Stomach (tissue), 19 donors: Measurements from ENCODE around the gene CGREF1. TPM values are rescaled to one million over a fixed set of nuclear protein-coding genes. Genes with fewer than 3 reads are reported as not detected.
A peak's percentile ranks its signal among the peaks of the same experiment; 100 is the strongest.

ENCODE experiments used
- DNase-seq, 2 donors: peaks; one replicate each; pipeline versions ENCODE4 v3.0.0 to v3.0.0-alpha.2; 2013 to 2019
- H3K27ac ChIP-seq, 5 donors: fragments of 200-600 bp in 4 of 5; sonication (generic) in 4 of 5; one replicate each; pipeline ENCODE4 v1.5.1; 2013 to 2019; ENCODE audit warnings: mild to moderate bottlenecking in 1 of 5, moderate library complexity in 1 of 5
- H3K27me3 ChIP-seq, 3 donors: fragments of 200-600 bp; sonication (generic); one replicate each; pipeline ENCODE4 v1.5.1; 2017 to 2019; ENCODE audit warnings: mixed run types in 1 of 3
- H3K36me3 ChIP-seq, 4 donors: fragments of 200-600 bp; sonication (generic); 1 replicate in 3 of 4; 2 replicates in 1 of 4; pipeline ENCODE4 v1.5.1; 2016 to 2019
- H3K4me1 ChIP-seq, 4 donors: fragments of 200-600 bp; sonication (generic); one replicate each; pipeline ENCODE4 v1.5.1; 2016 to 2019
- H3K4me3 ChIP-seq, 4 donors: fragments of 200-600 bp; sonication (generic) in 3 of 4; one replicate each; pipeline ENCODE4 v1.5.1; 2016 to 2019; ENCODE audit warnings: mild to moderate bottlenecking in 1 of 4
- H3K9me3 ChIP-seq, 4 donors: fragments of 200-600 bp; sonication (generic); one replicate each; pipeline ENCODE4 v1.5.1; 2016 to 2019
- CTCF ChIP-seq, 7 experiments: fragments of 450-650 bp in 4 of 7; fragments of 200-600 bp in 3 of 7; sonication (generic) in 3 of 7; IDR thresholded peaks; one replicate each; pipeline ENCODE4 v1.5.1; 2016 to 2019; ENCODE audit warnings: antibody characterized with exemption in 7 of 7, control low read depth in 2 of 7, mild to moderate bottlenecking in 1 of 7
- EP300 ChIP-seq: sonication (generic); formaldehyde crosslinking; IDR thresholded peaks from one replicate; pipeline ENCODE4 v1.6.1; 2017; ENCODE audit warnings: antibody characterized with exemption
- POLR2A ChIP-seq, 4 donors: fragments of 450-650 bp; IDR thresholded peaks; one replicate each; pipeline ENCODE4 v1.6.1; 2016; ENCODE audit warnings: antibody characterized with exemption in 4 of 4, control low read depth in 2 of 4, mild to moderate bottlenecking in 1 of 4, moderate library complexity in 1 of 4
- POLR2AphosphoS5 ChIP-seq, 3 donors: sonication (generic); formaldehyde crosslinking; IDR thresholded peaks; one replicate each; pipeline ENCODE4 v1.6.1; 2016; ENCODE audit warnings: antibody characterized with exemption in 3 of 3
- WGBS, 5 donors: extraction: QIAGEN DNeasy Blood & Tissue Kit in 3 of 5; methylation state at CpG; one replicate each; pipeline versions ENCODE4 v1.1.5 to v1.1.7; 2013 to 2018; 5-methylcytosine and 5-hydroxymethylcytosine counted together
- intact Hi-C: fragments of 100-400 bp; cut with DNase I; formaldehyde crosslinking; loops from one replicate; pipeline ENCODE4 v1.15.1; 2023; ENCODE audit warnings: low total_unique reads
- long read RNA-seq, 10 donors: transcript quantifications; one replicate each; lab custom pipeline, GENCODE V29; 2026
- polyA plus RNA-seq, 3 donors: library from polyadenylated mRNA; stranded (reverse); fragments of 200-250 nt; gene quantifications; one replicate each; pipeline ENCODE4 v1.2.3, GENCODE V29; 2013
- total RNA-seq, 5 donors: library from RNA; depleted of rRNA; stranded (reverse); fragments of >200 nt; gene quantifications; one replicate each; pipeline versions ENCODE4 v1.1.0 to v1.2.3, GENCODE V29; 2014 to 2016
- donor health status: healthy with polysubstance abuse.
- donor health status: Bipolar disorder and iron deficiency.
- donor health status: healthy.

Gene CGREF1, protein sequence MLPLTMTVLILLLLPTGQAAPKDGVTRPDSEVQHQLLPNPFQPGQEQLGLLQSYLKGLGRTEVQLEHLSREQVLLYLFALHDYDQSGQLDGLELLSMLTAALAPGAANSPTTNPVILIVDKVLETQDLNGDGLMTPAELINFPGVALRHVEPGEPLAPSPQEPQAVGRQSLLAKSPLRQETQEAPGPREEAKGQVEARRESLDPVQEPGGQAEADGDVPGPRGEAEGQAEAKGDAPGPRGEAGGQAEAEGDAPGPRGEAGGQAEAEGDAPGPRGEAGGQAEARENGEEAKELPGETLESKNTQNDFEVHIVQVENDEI
- total RNA-seq, result 1 to 10 TPM in 3 of 5 donors, not detected in 2; 1.4 to 4.1 (median 2.6) TPM
- 1 to 10 TPM; 2.3 to 3.2 (median 2.4) TPM for polyA plus RNA-seq
- long read RNA-seq, donor 1, result 0 reads
- long read RNA-seq, donor 2, partial matches to known transcripts, result 0 of 1 reads
- long read RNA-seq, donor 2, other reads (novel, unspliced or antisense), result 0 of 1 reads
- long read RNA-seq, donor 3, result 0 reads
- long read RNA-seq, donor 4, result 0 reads
- long read RNA-seq, donor 5, result 0 reads
- long read RNA-seq, donor 6, result 0 reads
- long read RNA-seq, donor 7, partial matches to known transcripts, result 0 of 1 reads
- long read RNA-seq, donor 7, other reads (novel, unspliced or antisense), result 0 of 1 reads
- long read RNA-seq, donor 8, result 0 reads
- long read RNA-seq, donor 9, result 0 reads
- long read RNA-seq, donor 10, result 0 reads

GRCh38 chr2:27118525-27119329 lies at the start of gene CGREF1:
TSS of gene CGREF1 (minus strand) at chr2:27119128. CDS start at chr2:27104366, 14,762 bp downstream.
- H3K27ac ChIP-seq, result no peak within 1 kb of the TSS
- peaks cover 10 to 39% (median 24%) of the 10 kb centered on the region in 3 donors for H3K27me3 ChIP-seq
- intact Hi-C loops, result no loop called here
- H3K9me3 ChIP-seq, result no peaks in the 10 kb centered on the region
- H3K4me3 ChIP-seq, result peak within 1 kb of the TSS; percentile 44 to 58 (median 50)
- no peaks in the 10 kb centered on the region for H3K36me3 ChIP-seq
- H3K4me1 ChIP-seq, result peaks cover 13 to 28% (median 23%) of the 10 kb centered on the region in 4 donors
- WGBS, 5 donors, result 2 to 13% (median 4%) methylated on average over 11 to 84 of the region's 84 CpGs
- no peak for TF ChIP-seq CTCF (IDR thresholded peaks at IDR 0.05)
- no peak for TF ChIP-seq POLR2AphosphoS5 (IDR thresholded peaks at IDR 0.05)
- TF ChIP-seq POLR2A (IDR thresholded peaks at IDR 0.05), result no peak
- no peak for TF ChIP-seq EP300
- peak; percentile 45 to 68 for DNase-seq

- no peak overlapping the region for H3K27ac ChIP-seq
- H3K36me3 ChIP-seq, result no peaks in the 10 kb centered on the region
- no peak for DNase-seq
- 82 to 86% (median 84%) methylated on average over 8 of the region's 8 CpGs for WGBS, 5 donors
- no peaks in the 10 kb centered on the region for H3K9me3 ChIP-seq
- intact Hi-C loops, result no loop called here
- H3K4me3 ChIP-seq, result no peak overlapping the region
- TF ChIP-seq EP300 (no peak), POLR2A (IDR thresholded peaks at IDR 0.05) (no peak), CTCF (IDR thresholded peaks at IDR 0.05) (no peak), POLR2AphosphoS5 (IDR thresholded peaks at IDR 0.05) (no peak)
- peaks cover 0 to 7% (median 5%) of the 10 kb centered on the region in 4 donors for H3K4me1 ChIP-seq
- H3K27me3 ChIP-seq, result peaks cover 0 to 8% (median 0%) of the 10 kb centered on the region in 3 donors
Observed at GRCh38 chr2:27164960-27165763, 46.2 kb upstream of the CGREF1 start.

- no peaks in the 10 kb centered on the region for H3K36me3 ChIP-seq
- intact Hi-C loops, result no loop called here
- TF ChIP-seq CTCF (IDR thresholded peaks at IDR 0.05) (no peak), EP300 (no peak), POLR2A (IDR thresholded peaks at IDR 0.05) (no peak), POLR2AphosphoS5 (IDR thresholded peaks at IDR 0.05) (no peak)
- no peaks in the 10 kb centered on the region for H3K9me3 ChIP-seq
- H3K4me3 ChIP-seq, result peak overlapping the region in 1 of 4 donors; percentile 17
- peak overlapping the region in 1 of 5 donors; percentile 52 for H3K27ac ChIP-seq
- no peak for DNase-seq
- H3K27me3 ChIP-seq, result peaks cover 0 to 4% (median 0%) of the 10 kb centered on the region in 3 donors
- 71 to 74% (median 72%) methylated on average over 15 of the region's 15 CpGs for WGBS, 5 donors
- H3K4me1 ChIP-seq, result no peaks in the 10 kb centered on the region
Observed at GRCh38 chr2:27162151-27163121, 43.5 kb upstream of the CGREF1 start.
